Measurements from ENCODE around the gene RNH1. TPM values are rescaled to one million over a fixed set of nuclear protein-coding genes. Genes with fewer than 3 reads are reported as not detected.

RNH1 gene
- total RNA-seq, 1 experiment from 2014 or later = 345 TPM

DNA sequence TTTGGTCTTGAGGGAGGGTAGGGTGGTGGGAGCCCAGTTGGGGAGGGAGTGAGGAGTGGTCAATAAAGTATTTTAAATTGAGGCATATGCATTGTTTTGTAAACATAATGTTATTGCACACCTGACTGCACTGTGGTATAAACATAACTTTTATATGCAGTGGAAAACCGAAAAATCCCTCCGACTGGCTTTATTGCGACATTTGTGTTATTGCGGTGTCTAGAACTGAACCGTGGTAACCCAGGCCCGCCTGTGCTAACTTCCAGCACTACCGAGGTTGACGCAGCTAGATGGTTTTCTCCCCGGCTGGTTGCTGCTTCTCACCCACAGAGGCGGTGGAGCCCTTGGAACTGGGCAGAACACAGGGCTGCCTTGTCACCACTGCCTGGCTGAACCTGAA, 7.6 kb upstream of the RNH1 start:
- ChIA-PET CTCF (no interaction called here), POLR2A (no interaction called here)
- H3K27ac ChIP-seq (ENCODE audit: low read length) = no peak overlapping the region

DNA sequence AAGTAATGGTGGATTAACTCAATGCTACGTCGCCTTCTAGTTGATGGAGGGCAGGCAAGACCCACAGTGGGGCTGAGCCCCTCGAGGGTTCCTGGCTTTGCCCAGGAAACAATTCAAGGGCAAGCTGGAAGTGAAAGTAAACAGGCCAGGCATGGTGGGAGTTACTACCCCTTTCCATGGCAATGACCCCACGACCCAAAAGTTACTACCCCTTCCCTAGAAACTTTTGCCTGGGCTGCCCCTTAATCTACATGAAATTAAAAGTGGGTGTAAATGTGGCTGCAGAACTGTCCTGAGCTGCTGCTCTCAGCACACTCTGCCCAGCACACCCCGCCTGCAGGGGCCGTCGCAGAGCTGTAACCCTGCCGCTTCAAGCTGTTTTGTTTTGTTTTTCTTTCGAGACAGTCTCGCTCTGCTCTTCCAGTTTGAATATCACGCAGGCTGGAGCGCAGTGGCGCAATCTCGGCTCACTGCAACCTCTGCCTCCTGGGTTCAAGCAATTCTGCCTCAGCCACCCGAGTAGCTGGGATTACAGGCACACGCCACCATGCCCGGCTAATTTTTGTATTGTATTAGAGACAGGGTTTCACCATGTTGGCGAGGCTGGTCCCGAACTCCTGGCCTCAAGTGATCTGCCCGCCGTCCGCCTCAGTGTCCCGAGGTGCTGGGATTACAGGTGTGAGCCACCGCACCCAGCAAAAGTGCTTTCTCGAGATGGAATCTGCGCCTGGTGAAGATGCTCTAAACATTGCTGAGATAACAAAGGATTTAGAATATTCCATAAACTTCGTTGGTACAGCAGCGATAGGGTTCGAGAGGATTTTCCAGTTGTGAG, 5.9 kb upstream of the RNH1 start:
- peaks cover 3% of the 10 kb centered on the region; the same call in 1 of the 2 replicates for H3K9me3 ChIP-seq (ENCODE audit: control insufficient read depth, insufficient read depth, low read depth, low read length)
- DNase-seq (ENCODE audit: low read depth, low spot score) (no peak), ATAC-seq (no peak)
- peaks cover 2% of the 10 kb centered on the region; the same call in 1 of the 2 replicates for H3K36me3 ChIP-seq (ENCODE audit: control insufficient read depth, insufficient read depth, low read length)
- no peak overlapping the region for H3K4me3 ChIP-seq (ENCODE audit: low read depth in 2 of 2, low read length in 2 of 2)
- intact Hi-C loops (cut with micrococcal nuclease; ENCODE audit: unreplicated experiment) (no loop called here), in situ Hi-C loops (cut with HindIII; ENCODE audit: low pct_unique_long_range_greater_than_20kb, low sequenced_read_pairs) (no loop called here)
- BruUV-seq (replicated peaks) = no TSS peak
- peaks cover 2% of the 10 kb centered on the region; the same call in 1 of the 2 replicates for H3K4me1 ChIP-seq (ENCODE audit: control insufficient read depth, insufficient read depth, low read length)
- H3K27me3 ChIP-seq (ENCODE audit: control insufficient read depth, insufficient read depth, low read length) = no peaks in the 10 kb centered on the region
- CTCF ChIA-PET = no interaction called here
- TF ChIP-seq, protein P1, sequence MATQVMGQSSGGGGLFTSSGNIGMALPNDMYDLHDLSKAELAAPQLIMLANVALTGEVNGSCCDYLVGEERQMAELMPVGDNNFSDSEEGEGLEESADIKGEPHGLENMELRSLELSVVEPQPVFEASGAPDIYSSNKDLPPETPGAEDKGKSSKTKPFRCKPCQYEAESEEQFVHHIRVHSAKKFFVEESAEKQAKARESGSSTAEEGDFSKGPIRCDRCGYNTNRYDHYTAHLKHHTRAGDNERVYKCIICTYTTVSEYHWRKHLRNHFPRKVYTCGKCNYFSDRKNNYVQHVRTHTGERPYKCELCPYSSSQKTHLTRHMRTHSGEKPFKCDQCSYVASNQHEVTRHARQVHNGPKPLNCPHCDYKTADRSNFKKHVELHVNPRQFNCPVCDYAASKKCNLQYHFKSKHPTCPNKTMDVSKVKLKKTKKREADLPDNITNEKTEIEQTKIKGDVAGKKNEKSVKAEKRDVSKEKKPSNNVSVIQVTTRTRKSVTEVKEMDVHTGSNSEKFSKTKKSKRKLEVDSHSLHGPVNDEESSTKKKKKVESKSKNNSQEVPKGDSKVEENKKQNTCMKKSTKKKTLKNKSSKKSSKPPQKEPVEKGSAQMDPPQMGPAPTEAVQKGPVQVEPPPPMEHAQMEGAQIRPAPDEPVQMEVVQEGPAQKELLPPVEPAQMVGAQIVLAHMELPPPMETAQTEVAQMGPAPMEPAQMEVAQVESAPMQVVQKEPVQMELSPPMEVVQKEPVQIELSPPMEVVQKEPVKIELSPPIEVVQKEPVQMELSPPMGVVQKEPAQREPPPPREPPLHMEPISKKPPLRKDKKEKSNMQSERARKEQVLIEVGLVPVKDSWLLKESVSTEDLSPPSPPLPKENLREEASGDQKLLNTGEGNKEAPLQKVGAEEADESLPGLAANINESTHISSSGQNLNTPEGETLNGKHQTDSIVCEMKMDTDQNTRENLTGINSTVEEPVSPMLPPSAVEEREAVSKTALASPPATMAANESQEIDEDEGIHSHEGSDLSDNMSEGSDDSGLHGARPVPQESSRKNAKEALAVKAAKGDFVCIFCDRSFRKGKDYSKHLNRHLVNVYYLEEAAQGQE (IDR thresholded peaks at IDR 0.05; ENCODE audit: insufficient read depth in 1 of 2, low read depth in 2 of 2, low read length in 1 of 2) = no peak
- TF ChIP-seq POLR2AphosphoS5 (IDR thresholded peaks at IDR 0.05; ENCODE audit: low read depth, low read length) = no peak; the same call in 1 of the 2 replicates
- TF ChIP-seq, protein P2, sequence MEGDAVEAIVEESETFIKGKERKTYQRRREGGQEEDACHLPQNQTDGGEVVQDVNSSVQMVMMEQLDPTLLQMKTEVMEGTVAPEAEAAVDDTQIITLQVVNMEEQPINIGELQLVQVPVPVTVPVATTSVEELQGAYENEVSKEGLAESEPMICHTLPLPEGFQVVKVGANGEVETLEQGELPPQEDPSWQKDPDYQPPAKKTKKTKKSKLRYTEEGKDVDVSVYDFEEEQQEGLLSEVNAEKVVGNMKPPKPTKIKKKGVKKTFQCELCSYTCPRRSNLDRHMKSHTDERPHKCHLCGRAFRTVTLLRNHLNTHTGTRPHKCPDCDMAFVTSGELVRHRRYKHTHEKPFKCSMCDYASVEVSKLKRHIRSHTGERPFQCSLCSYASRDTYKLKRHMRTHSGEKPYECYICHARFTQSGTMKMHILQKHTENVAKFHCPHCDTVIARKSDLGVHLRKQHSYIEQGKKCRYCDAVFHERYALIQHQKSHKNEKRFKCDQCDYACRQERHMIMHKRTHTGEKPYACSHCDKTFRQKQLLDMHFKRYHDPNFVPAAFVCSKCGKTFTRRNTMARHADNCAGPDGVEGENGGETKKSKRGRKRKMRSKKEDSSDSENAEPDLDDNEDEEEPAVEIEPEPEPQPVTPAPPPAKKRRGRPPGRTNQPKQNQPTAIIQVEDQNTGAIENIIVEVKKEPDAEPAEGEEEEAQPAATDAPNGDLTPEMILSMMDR (IDR thresholded peaks at IDR 0.05) = no peak
- TF ChIP-seq SIN3A (IDR thresholded peaks at IDR 0.05; ENCODE audit: borderline replicate concordance, insufficient read depth, low read depth, low read length) = no peak
- TF ChIP-seq TCF7L2 (IDR thresholded peaks at IDR 0.05; ENCODE audit: low read depth, low read length) = no peak
- POLR2A ChIA-PET = no interaction called here
- no peak overlapping the region for H3K27ac ChIP-seq (ENCODE audit: low read length)

More for the DNA sequence above, 7.6 kb upstream of the RNH1 start:
- Histone ChIP-seq H3K9me3 (ENCODE audit: control insufficient read depth, insufficient read depth, low read depth, low read length) (peaks cover 3% of the 10 kb centered on the region; the same call in 1 of the 2 replicates), H3K4me3 (ENCODE audit: low read depth in 2 of 2, low read length in 2 of 2) (no peak overlapping the region), H3K4me1 (ENCODE audit: control insufficient read depth, insufficient read depth, low read length) (peaks cover 6% of the 10 kb centered on the region; the same call in 1 of the 2 replicates), H3K36me3 (ENCODE audit: control insufficient read depth, insufficient read depth, low read length) (no peaks in the 10 kb centered on the region; the same call in 1 of the 2 replicates), H3K27me3 (ENCODE audit: control insufficient read depth, insufficient read depth, low read length) (no peaks in the 10 kb centered on the region)
- BruUV-seq (replicated peaks) = no TSS peak
- TF ChIP-seq SIN3A (IDR thresholded peaks at IDR 0.05; ENCODE audit: borderline replicate concordance, insufficient read depth, low read depth, low read length) (no peak), POLR2AphosphoS5 (IDR thresholded peaks at IDR 0.05; ENCODE audit: low read depth, low read length) (no peak), TCF7L2 (IDR thresholded peaks at IDR 0.05; ENCODE audit: low read depth, low read length) (no peak)
- TF ChIP-seq, protein P2 (IDR thresholded peaks at IDR 0.05) = no peak
- TF ChIP-seq, protein P1 (IDR thresholded peaks at IDR 0.05; ENCODE audit: insufficient read depth in 1 of 2, low read depth in 2 of 2, low read length in 1 of 2) = no peak
- intact Hi-C loops (cut with micrococcal nuclease; ENCODE audit: unreplicated experiment) (loop anchor here (5.0 kb wide), 1 partner anchor 62 kb away; the partner anchor contains the start of gene PTDSS2), in situ Hi-C loops (cut with HindIII; ENCODE audit: low pct_unique_long_range_greater_than_20kb, low sequenced_read_pairs) (no loop called here)
- DNase-seq (ENCODE audit: low read depth, low spot score) (no peak), ATAC-seq (no peak)

All from Panc1 (cell line).